Astrocyte of the hippocampus (primary cell): ENCODE data around the gene FAM13A.
"Not testable (repeated sequence)": the region's sequence is repeated elsewhere in the genome, so short reads cannot be mapped to it uniquely, and the experiment has no call there.

Experiments
- DNase-seq: peaks from one replicate; pipeline ENCODE4 v3.0.0; 2011; ENCODE audit warnings: low read depth, low spot score

The FAM13A gene

GRCh38 chr4:89056953-89057398, at the start of gene FAM13A:
FAM13A (minus strand) TSS chr4:89057185; CDS start chr4:89056964, 221 bp downstream.
- peak; percentile 96 for DNase-seq

- DNase-seq: no peak
These were observed 48.7 kb upstream of the FAM13A start for GRCh38 chr4:89105726-89106125.

- no peak for DNase-seq
These were observed 44.5 kb upstream of the FAM13A start for GRCh38 chr4:89101256-89102161.

DNA sequence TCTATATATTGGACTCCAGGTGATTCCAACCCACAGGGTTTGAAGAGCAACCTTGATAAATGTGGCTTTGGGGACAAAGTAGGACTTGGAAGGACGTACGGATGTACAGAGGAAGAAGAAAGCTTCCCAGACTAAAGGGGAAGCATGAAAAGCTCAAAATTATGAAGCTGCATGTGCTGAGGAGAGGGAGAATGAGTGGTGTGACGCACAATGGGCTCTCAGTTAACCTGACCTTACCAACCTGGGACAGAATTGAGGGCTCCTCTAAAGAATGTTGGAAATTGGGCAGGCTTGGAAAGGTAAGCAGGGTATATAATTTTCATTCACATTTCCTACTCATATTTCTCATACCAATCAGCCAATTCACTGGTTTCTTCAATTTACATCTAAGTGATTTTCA, 43.9 kb upstream of the FAM13A start:
- DNase-seq: no peak

- DNase-seq: no peak
These were observed 42.5 kb upstream of the FAM13A start for GRCh38 chr4:89099471-89099870.

DNA sequence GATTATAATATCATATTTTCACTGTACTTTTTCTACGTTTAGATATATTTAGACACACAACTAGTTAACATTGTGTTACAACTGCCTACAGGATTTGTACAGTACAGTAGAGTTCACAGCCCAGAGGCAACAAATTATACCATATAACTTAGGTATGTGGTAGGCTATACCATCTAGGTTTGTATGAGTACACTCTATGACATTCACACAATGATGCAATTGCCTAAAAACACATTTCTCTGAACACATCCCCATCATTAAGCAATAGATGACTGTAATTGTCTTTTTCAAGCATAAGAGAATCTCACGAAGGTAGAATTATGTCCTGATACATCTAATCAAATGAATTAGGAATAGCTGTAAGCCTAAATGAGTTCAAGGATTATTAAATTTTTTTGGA, 42.0 kb upstream of the FAM13A start:
- no peak for DNase-seq

DNA sequence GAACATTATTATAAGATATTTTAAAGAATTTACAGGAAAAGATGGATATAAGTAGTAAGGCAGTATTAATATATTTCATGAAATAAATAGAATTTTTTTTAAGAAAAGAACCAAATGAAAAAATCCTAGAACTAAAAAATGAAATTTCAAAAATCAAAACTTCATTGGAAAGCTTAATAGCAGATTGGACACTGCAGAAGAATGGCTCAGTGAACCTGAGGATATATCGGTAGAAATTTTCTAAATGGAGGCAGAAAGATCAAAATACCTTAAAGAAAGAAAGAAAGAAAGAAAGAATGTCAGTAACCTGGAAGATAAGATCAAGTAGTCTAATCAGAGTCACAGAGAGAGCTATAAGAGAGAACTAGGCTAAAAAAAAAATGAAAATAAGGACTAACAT, 21.3 kb upstream of the FAM13A start:
- no peak for DNase-seq

DNA sequence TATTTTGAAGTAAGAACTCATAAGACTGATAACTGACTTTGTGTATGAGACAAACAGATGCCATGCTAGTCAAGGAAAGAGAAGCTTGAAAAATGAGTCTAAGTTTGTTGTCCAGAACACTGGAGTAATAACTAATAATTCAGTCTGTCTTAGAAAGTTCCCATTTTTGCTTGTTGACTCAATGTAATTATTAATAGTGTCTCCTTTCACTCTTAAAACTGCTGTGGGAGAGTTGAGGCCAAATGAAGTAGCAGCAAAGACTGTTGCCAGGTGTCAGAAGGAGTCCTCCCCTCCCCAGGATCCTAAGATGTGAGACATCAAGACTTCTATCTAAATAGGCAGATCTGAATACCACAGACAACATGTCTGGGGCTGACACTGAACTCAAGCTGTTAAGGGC, 20.8 kb upstream of the FAM13A start:
- no peak for DNase-seq

DNA sequence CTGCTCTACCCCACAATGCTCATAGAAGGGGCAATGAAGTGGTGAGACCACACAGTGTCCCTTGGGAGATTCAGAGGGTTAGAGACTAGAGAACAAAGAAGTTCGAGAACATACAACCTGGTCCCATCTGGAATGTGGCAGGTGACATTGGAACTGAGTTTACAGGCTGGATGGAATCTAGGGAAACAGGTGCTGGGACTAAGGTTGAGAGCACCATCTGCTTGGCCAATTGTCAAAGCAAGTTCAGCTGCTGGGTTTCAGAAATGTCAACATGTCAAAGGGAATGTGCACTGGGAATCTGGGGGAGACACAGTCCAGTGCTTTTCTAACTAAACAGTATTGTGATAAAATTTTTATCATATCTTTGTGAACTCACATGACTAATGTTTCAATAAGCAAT, 15.9 kb upstream of the FAM13A start:
- no peak for DNase-seq

DNA sequence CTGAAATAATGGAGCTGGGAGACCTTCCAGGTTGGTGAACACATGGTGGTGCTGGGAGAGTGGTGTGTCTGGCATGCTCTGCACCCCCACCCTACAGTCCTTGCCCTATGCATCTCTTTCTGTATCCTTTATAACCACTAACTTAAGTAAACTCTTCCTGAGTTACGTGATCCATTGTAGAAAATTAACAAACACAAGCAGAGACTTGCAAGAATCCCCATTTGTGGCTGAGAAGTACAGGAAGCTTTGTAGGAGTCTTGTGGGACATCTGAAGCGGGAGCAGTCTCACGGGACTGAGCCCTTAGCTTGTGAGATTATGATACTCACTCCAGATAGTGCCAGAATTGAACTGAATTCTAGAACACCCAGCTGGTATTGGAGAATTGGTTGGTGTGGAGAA, 14.3 kb upstream of the FAM13A start:
- DNase-seq: no peak

- DNase-seq: no peak
These were observed 13.1 kb upstream of the FAM13A start for GRCh38 chr4:89070041-89070440.

- DNase-seq: no peak
These were observed 12.5 kb upstream of the FAM13A start for GRCh38 chr4:89069481-89069880.

- DNase-seq: peak; percentile 50
These were observed 10.4 kb upstream of the FAM13A start for GRCh38 chr4:89067417-89067816.

DNA sequence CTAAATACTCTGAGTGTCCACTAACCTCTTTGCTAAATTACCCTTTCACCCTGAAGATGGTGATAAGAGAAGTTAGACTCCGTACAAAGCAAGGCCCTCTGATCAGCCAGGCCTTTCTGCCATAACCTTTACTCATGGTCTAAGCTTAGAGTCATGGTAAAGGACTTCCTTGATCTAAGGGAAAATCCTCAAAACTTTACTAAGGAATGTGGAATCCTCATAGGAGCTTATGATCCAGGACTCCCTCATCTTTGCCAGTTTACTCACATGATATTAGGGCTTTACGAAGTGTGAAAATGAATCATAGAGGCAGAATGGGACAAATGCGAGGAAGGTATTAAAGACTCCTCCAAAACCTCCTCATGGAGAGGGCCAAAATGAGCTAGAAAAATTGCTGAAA, 7.9 kb upstream of the FAM13A start:
- peak; percentile 44 for DNase-seq

- not testable (repeated sequence) for DNase-seq
These were observed 859 bp upstream of the FAM13A start for GRCh38 chr4:89057844-89058243.

DNA sequence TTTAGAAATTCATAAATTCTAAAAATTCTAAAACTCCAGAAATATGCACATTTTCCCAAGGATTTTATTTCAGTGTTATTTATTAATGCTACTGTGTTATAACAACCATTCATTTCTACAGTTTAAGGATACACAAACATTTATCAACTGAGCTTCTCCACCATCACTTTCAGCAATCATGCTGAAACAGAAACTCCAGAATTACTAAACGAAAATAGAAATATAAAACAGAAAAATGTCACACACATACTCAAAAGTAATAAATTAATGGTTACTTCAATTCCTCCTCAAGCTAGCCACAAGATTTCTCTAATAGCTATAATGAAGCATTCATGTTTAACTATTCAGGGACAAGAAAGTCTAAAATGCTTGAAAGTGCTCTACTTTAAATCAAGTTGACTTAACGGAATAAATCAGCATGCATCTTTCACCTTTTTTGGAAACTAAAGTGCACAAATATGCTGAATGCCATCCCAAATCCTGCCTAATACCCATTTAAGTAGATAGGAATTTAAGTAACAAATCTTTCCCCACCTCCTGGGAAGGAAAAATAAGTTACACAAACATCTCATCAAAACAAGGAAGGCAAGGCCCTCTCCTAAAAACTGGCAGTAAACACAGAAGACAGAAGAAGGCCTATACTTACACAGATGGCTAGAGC, 563 bp downstream of the FAM13A start:
- no peak for DNase-seq

GRCh38 chr4:89055157-89056080, 1.6 kb downstream of the FAM13A start:
- DNase-seq: no peak

DNA sequence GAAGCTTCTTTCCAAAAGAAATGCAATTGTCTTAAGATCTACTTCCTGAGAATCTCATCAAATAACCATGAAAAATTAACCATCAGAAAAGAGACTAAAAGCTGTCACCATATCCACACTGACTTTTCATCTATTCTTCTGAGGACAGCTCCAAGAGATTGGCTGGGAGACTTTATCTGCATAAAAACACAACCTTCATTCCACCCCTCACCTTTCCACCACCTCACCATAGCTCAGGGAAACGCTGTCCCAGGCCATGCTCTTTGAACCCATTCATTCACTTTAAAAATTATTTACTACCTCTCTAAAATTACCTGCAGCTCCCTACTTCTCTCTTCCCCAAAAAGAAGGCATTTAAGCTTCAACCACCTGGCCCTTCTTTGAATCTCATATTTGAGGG, 2.4 kb downstream of the FAM13A start:
- DNase-seq: no peak

DNA sequence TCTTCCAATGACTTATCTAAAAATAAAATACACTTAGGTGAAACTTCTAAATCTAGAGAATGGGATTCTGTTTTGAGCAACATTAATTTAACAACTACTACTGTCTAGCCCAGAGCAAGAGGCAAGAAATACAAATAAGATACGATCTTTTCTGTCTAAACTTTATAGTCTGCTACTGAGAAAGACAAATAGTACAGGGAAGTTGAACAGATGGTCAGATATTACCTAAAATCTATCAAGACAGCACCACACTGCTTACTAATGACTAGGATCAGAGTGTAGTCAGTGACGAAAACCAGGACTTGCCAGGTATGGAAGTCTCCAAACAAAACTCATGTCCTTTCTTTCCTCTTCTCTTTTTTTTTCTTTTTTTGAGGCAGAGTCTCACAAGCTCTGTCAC, 7.1 kb downstream of the FAM13A start:
- DNase-seq: no peak

GRCh38 chr4:89048906-89049601, 7.9 kb downstream of the FAM13A start:
- DNase-seq: no peak
